ENCODE measurements around the gene CYRIA.

The CYRIA gene

DNA sequence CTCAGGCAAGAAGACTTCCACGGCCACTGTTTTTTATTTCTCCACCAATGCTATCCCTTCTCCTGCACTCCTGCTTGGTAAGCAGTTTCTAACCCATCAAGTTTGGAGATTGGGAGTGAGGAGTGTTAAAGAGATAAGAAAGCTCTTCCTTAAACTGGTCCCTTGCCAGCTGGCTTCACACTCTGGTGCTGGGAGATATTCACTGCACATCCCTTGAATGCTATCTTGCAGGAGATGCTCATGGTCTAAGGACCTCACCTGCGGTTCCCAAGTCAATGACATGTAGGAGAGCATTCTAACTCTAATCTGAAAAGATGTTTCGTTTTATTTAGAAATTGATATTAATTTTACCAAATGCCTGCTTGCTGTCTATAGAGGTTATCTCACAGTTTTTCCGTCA lies 28.2 kb upstream of the CYRIA start:
- no peak for DNase-seq (ENCODE audit: low read depth)
- TF ChIP-seq, protein P1, sequence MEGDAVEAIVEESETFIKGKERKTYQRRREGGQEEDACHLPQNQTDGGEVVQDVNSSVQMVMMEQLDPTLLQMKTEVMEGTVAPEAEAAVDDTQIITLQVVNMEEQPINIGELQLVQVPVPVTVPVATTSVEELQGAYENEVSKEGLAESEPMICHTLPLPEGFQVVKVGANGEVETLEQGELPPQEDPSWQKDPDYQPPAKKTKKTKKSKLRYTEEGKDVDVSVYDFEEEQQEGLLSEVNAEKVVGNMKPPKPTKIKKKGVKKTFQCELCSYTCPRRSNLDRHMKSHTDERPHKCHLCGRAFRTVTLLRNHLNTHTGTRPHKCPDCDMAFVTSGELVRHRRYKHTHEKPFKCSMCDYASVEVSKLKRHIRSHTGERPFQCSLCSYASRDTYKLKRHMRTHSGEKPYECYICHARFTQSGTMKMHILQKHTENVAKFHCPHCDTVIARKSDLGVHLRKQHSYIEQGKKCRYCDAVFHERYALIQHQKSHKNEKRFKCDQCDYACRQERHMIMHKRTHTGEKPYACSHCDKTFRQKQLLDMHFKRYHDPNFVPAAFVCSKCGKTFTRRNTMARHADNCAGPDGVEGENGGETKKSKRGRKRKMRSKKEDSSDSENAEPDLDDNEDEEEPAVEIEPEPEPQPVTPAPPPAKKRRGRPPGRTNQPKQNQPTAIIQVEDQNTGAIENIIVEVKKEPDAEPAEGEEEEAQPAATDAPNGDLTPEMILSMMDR (IDR thresholded peaks at IDR 0.05; ENCODE audit: insufficient read depth, low read depth, low read length, missing control alignments) = no peak
- H3K4me3 ChIP-seq (ENCODE audit: low read depth, low read length) = no peak overlapping the region

DNA sequence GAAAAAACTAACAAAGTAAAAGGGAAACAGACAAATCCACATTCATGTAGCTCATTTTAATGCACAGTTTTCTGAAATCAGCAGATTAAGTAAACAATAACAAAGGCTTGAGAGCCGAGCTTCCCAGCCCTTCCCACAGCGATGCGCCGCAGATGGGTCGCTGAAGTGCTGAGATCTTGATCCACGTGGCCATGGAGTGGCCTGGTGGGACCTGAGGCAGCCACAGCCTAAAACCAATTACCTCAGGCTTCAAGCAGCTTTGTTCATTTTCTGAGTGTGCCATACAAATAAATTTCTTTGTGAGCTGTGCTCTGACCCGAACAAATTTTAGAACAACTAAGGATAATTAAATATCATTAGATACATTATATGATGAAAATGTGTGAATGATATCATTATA lies 25.6 kb upstream of the CYRIA start:
- no peak overlapping the region for H3K4me3 ChIP-seq (ENCODE audit: low read depth, low read length)
- TF ChIP-seq, protein P1 (IDR thresholded peaks at IDR 0.05; ENCODE audit: insufficient read depth, low read depth, low read length, missing control alignments) = no peak
- DNase-seq (ENCODE audit: low read depth) = no peak

DNA sequence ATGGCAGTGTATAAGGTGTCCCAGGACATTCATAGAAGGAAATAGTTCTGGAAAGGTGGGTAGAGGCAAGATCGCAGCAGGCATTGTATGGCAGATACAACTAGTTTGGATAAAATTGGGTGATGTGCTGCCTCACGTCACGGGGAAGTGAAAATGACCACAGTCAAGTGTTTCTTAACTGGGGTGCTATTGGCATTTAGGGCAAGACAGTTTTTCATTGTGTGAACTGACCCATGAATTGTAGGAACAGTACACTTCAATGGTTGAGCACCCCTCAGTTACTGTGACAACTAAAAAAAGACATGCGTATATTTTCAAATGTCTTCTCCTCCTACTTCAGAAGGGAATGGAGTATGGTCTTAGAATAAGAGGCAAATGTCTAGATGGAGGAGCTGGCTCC lies 22.3 kb upstream of the CYRIA start:
- DNase-seq (ENCODE audit: low read depth) = no peak
- H3K4me3 ChIP-seq (ENCODE audit: low read depth, low read length) = no peak overlapping the region
- TF ChIP-seq, protein P1 (IDR thresholded peaks at IDR 0.05; ENCODE audit: insufficient read depth, low read depth, low read length, missing control alignments) = no peak

DNA sequence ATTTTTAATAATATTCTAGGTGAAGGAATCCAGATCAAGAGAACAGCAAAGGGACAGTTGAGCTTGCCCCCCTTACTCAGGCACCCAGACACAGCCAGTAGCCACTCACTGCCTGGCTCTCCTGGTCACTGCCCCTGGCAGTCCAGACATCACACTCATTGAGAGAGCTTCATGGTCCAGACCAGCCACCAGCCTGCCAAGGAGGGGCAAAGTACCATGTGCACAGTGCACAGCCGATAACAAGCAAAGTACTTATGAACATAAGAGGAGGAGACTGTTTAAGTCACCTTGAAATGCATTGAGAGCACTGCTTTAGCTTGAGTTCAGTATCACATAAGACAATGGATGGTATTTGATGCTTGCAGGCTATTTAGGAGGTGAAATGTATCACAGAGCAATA lies 21.6 kb upstream of the CYRIA start:
- no peak for DNase-seq (ENCODE audit: low read depth)
- TF ChIP-seq, protein P1 (IDR thresholded peaks at IDR 0.05; ENCODE audit: insufficient read depth, low read depth, low read length, missing control alignments) = no peak

DNA sequence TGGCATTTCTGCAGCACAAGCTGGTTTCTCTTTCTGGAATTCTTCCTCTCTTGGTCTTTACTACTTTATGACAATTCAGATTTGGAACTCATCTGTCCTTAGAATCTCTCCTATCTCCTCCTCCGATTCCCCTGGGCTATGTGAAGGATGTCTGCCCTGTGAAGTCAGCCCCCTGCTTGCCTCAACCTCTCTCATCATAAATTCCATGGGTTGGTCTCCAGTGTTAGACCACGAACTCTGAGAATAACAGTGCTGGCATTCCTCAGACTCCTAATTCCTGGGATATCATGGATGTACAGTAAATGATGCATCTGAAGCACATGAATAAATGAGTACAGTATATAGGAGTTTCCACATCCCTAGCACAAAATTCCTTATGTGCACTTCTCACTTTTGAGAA lies 21.0 kb upstream of the CYRIA start:
- H3K4me3 ChIP-seq (ENCODE audit: low read depth, low read length) = no peak overlapping the region
- no peak for DNase-seq (ENCODE audit: low read depth)
- TF ChIP-seq, protein P1 (IDR thresholded peaks at IDR 0.05; ENCODE audit: insufficient read depth, low read depth, low read length, missing control alignments) = no peak

More for the DNA sequence above, 21.6 kb upstream of the CYRIA start:
- H3K4me3 ChIP-seq (ENCODE audit: low read depth, low read length) = no peak overlapping the region

DNA sequence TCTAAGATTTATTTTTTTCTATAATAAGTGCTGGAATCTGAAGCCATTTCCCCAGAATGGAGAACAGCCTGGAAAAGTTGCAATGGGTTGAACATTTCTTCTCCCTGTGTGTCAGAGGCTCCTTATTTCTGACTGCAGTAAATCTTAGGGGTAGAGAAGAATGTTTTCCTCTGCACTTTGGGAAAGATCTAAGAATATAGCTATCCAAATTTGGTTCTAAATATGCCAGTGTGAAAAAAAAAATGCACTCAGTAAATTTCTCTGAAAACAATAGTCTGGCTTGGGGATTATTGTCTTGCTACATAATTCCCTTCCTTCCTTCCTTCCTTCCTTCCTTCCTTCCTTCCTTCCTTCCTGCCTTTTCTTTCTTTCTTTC lies 19.7 kb upstream of the CYRIA start:
- no peak overlapping the region for H3K4me3 ChIP-seq (ENCODE audit: low read depth, low read length)
- no peak for DNase-seq (ENCODE audit: low read depth)
- TF ChIP-seq, protein P1 (IDR thresholded peaks at IDR 0.05; ENCODE audit: insufficient read depth, low read depth, low read length, missing control alignments) = no peak

DNA sequence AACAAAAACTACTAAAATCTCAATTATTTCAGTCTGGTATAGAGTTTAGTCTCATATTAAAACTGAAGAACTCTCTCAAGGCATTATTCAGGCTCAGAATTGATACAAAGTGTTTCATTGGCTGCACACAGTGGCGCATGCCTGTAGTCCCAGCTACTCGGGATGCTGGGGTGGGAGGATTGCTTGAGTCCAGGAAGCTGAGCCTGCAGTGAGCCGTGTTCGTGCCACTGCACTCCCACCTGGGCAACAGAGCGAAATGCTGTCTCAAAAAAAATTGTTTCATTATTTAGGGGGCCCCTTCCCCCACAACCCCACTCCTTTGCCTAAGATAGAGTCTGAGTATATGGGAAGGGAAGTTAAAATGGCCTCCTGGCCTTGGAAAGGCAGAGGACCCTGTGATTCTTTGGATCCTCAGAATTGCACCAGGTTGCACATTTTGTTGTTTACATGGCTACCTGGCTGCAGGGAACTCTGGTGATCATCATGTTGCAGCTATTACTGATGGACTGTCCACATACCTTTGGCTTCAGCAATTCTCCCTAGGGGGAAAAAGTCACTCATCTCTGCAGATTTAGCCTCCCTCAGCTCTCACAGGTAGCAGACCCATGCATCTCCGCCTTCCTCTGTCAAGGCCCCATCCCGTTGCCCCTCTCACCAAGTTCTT lies 19.2 kb upstream of the CYRIA start:
- TF ChIP-seq, protein P1 (IDR thresholded peaks at IDR 0.05; ENCODE audit: insufficient read depth, low read depth, low read length, missing control alignments) = no peak
- H3K4me3 ChIP-seq (ENCODE audit: low read depth, low read length) = no peak overlapping the region
- no peak for DNase-seq (ENCODE audit: low read depth)
